IPS-NIHi7 (cell line): ENCODE results near the gene COX7B2.

Experiments
- DNase-seq: peaks from one replicate; pipeline ENCODE4 v3.0.0; 2012; ENCODE audit warnings: mixed read lengths; ENCODE audit errors: extremely low spot score

COX7B2 gene

DNA sequence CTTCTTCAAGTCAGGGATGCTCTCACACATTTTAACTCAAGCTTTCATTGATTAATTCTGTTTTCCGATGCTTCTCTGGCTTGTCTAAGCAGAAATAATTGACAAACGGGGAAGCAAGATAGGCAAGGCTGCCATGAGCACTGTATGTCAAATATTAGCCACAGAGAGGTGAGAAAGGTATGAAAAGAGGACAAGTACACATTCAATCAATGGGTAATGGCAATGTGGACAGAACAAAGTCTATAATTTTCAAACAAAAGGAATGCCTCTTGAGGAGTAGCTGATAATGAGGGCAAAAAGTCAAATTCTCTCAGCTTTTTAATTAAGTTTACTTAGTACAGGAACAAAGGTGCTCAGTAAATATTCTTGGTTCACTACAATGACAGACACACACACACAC lies 19.6 kb downstream of the COX7B2 start:
- DNase-seq: no peak

DNA sequence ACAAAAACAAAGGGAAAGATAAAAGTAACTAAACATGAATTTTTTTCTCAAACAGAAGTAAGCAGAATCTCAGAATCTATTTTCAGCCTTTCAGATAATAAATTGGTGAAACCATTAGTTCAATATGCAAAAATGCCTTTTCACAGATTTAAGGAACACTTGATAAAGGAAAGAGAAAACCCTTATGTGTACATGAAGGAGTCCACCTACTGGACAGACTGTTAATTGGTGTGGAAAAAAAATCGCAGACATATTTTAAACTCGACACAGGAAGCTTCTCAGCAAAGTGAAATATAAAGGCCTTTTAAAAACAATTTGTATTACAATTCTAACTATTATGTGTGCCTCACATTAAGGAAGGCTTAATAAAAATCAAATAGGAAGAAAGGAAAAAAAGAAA lies 22.3 kb downstream of the COX7B2 start:
- no peak for DNase-seq

GRCh38 chr4:46878641-46879040 lies 30.4 kb downstream of the COX7B2 start:
- DNase-seq: no peak

- no peak for DNase-seq
Observed at GRCh38 chr4:46874811-46875210, 34.2 kb downstream of the COX7B2 start.

- no peak for DNase-seq
Observed at GRCh38 chr4:46870411-46870810, 38.6 kb downstream of the COX7B2 start.

DNA sequence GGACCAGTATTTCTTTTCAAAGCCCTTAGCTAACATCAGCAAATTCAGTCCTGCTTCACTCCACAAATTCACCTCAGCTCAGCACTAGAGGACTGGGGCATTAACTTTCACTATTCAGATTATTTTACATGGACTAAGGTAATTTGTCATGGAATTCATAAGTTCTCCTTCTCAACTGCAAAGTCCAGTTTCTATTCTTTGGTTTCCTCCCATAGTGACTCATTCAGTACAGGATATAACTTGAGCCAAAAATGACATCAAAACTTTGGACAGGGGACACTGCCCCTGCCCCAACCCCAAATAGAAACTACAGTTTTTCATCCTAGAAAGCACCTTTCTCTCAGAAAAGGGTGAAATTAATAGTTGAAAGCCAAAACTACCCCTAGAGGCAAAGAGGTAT lies 52.7 kb downstream of the COX7B2 start:
- no peak for DNase-seq

DNA sequence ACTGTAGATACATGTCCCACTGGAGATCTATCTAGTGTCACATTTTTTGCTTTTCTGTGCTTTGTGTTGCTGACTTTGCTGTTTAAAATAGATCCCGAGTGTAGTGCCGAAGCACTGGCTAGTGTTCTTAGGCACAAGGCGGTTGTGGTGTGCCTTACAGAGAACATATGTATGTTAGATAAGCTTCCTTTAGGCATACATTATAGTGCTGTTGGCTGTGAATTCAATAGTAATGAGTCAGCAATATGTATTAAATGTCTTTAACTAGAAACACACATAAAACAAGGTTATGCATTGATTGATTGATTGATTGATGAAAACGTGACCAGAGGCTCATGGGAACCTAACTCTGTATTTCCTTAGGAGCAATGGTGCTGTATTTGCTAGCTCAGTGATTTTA lies 56.2 kb downstream of the COX7B2 start:
- DNase-seq: no peak

DNA sequence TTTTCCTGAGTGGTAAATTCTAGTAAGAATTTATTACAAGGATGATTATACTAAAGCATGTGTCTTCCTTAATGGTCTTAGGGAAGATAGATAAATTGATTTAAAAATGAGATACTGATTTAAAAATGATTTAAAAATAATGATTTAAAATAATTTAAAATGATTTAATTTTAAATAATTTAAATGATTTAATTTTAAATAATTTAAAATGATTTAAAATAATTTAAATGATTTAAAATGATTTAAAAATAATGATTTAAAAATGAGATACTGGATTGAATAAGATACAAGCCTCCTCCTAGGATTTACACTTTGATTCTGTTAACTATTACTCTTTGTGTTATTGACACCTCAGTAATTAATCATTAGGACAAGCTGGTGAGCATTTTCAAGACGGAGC lies 59.0 kb downstream of the COX7B2 start:
- DNase-seq: no peak

DNA sequence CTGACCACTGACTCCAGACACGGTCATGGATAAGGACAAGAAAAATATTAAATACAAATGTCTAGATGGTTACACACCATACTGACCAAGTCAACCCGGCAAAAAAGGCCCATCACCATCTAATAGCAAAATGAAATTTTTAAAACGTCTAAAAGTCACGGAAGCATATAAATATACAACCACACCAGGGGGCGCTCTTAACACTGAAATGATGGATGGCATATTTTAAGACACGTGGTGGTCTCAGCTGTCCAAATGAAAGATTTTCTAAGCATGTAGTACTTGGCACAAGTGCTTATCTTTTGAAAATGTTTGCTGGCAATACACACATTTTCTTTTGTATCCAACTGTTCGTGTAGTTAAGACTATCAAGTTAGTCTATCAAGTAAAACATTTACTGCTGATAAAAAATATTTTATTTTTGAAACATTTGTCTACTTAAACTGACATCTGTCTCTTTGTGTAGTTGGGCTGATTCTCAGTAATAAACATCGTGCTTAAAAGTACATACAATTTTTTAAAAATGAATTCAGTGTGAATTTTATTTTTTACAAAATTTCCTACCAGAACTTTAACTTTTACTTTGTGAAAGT lies 64.6 kb downstream of the COX7B2 start:
- DNase-seq: peak; percentile 7

- no peak for DNase-seq
Observed at GRCh38 chr4:46839128-46839527, 69.9 kb downstream of the COX7B2 start.

DNA sequence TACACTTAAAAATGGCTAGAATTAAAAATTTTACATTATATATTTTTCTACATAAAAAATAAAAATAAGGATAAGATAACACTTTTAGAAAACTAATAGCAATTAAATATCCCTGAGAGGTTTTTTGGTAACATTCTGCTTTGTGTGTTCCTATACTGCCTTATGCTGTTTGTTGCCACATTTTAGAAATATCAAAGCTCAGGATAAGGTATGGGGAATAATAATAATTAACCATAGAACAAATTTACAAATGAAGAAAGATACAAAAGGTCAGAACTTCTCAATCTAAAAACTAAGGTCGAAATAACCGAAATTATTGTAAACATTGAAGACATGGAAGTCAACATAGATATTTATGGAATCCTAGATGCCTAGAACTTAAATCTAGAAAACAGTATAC lies 71.4 kb downstream of the COX7B2 start:
- DNase-seq: no peak

DNA sequence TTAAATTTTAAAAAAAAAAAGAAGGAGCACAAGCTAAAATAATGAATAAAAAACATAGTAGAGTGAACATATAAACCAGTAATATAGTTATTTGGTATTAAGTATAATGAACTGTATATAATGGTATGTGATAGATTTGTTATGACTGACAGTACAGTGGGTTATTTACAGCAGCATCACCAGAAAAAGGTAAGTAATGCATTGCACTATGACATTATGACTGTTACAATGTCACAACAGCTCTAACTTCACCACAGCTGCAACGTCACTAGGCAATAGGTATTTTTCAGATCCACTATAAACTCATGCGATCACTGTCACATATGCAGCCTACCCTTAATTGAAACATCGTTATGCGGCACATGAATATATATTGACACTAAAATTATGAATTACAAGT lies 72.5 kb downstream of the COX7B2 start:
- no peak for DNase-seq

GRCh38 chr4:46830971-46831454 lies 78.0 kb downstream of the COX7B2 start:
- DNase-seq: no peak

- no peak for DNase-seq
Observed at GRCh38 chr4:46820154-46820553, 88.9 kb downstream of the COX7B2 start.

DNA sequence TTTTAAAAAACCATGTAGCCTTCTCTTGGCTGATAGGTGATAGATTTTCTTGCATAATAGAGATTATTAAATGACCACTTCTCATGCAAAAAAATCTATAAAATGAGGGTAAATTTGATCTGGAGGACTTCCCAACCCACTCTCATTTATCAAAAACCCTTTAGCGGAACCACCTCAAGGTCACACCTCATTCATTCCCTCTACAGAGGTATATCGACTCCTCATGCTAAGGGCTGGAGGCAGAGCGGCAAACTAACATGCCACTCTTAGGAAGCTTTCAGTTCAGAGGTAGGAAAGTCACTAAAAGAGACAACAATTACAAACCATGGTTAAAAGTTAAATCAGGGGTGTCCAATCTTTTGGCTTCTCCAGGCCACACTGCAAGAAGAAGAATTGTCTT lies 90.0 kb downstream of the COX7B2 start:
- no peak for DNase-seq

DNA sequence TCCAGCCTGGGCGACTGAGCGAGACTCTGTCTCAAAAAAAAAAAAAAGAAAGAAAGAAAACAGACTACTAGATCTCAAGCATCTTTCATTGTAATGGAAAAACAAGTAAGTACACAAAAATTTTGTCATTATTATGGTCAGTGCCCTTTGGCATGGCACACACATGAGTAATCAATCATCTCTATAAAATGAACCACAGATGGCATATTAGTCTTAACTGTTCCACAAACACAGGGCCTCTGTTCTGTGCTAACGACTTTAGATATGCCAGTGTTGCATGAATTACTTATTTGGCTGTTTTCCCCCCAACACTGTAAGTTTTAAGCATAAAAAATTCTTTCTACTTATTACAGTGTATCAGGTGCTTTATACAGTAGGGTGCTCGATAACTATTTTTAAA lies 90.4 kb downstream of the COX7B2 start:
- DNase-seq: no peak

GRCh38 chr4:46817806-46818205 lies 91.2 kb downstream of the COX7B2 start:
- DNase-seq: no peak

DNA sequence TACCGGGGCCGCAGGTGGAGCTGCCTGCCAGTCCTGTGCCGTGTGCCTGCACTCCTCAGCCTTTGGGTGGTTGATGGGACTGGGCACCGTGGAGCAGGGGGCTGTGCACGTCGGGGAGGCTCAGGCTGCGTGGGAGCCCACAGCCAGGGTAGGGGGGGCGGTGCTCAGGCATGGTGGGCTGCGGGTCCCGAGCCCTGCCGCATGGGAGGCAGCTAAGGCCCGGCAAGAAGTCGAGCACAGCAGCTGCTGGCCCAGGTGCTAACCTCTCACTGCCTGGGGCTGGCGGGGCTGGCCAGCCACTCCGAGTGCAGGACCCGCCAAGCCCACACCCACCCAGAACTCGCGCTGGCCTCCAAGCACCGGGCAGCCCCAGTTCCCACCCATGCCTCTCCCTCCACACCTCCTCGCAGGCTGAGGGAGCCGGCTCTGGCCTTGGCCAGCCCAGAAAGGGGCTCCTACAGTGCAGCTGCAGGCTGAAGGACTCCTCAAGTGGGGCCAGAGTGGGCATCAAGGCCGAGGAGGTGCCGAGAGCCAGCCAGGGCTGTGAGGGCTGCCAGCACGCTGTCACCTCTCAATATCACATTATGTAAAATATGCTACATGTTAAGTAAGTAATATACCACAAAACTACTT lies 104.1 kb downstream of the COX7B2 start:
- DNase-seq: no peak

DNA sequence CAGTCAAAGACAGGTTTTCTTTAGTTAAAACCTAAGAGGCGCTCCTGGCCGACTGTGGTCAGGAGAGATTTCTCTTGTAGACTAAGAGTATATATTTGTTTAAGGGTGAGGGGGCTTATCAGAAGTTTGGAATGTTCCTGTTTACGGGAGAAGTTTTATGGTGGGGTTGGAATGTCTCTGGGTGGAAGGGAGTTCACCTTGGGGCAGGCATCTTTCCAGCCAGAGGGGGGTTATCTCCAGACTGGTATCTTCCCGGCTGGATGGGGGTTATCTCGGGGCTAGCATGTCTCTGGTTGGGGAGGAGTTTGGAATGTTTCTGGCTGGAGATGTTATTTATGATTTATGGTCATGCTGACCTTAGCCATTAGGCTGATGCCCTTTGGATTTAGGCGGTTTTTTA lies 116.0 kb downstream of the COX7B2 start:
- DNase-seq: no peak

- no peak for DNase-seq
Observed at GRCh38 chr4:46781434-46782092, 127.5 kb downstream of the COX7B2 start.

- no peak for DNase-seq
Observed at GRCh38 chr4:46765465-46765864, 143.6 kb downstream of the COX7B2 start.

DNA sequence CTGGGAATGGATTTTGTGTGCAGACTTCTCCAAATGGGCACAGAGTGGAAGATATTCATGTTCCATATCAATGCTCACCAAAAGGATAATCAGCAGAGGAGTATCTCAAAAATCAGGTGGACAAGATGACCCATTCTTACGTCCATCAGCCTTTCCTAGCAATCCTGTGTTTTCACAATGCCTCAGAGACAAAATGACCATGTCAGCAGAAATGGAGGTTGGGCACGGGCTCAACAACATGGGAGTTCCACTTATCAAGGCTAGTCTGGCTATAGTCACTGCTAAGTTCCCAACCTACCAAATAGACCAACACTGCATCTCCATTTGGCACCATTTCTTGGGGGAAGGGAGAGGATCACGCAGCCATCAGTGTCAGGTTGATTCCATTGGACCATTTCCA lies 179.0 kb downstream of the COX7B2 start:
- no peak for DNase-seq

- no peak for DNase-seq
Observed at GRCh38 chr4:46720055-46720454, 189.0 kb downstream of the COX7B2 start.
